GM12874 (cell line): ENCODE results near the gene IPO8.

Experiments
- CTCF ChIP-seq: IDR thresholded peaks from 2 replicates; pipeline ENCODE4 v1.5.1; 2011; ENCODE audit warnings: low read depth, mild to moderate bottlenecking, control low read depth, low read length, moderate library complexity; ENCODE audit not compliant: insufficient read depth

IPO8 gene

GRCh38 chr12:30698346-30698745 lies 2.7 kb upstream of the IPO8 start:
- TF ChIP-seq CTCF, result no peak

- no peak for TF ChIP-seq CTCF
Observed at GRCh38 chr12:30696943-30697342, 1.3 kb upstream of the IPO8 start.

GRCh38 chr12:30696486-30696885 lies 817 bp upstream of the IPO8 start:
- no peak for TF ChIP-seq CTCF

- TF ChIP-seq CTCF, result no peak
Observed at GRCh38 chr12:30696103-30696408, 387 bp upstream of the IPO8 start.

- no peak for TF ChIP-seq CTCF
Observed at GRCh38 chr12:30694412-30695198, 1.1 kb downstream of the IPO8 start.

GRCh38 chr12:30692470-30692869 lies 3.2 kb downstream of the IPO8 start:
- TF ChIP-seq CTCF, result no peak

- TF ChIP-seq CTCF, result no peak
Observed at GRCh38 chr12:30691122-30691879, 4.4 kb downstream of the IPO8 start.
